Measurements from ENCODE around the gene C16orf74. TPM values are rescaled to one million over a fixed set of nuclear protein-coding genes. Genes with fewer than 3 reads are reported as not detected.

C16orf74 gene
- total and polyA plus RNA-seq, 2 of the 13 experiments (the other 11 are each of a cell fraction or from before 2014, with no cell fraction given), result 0.13 to 0.29 TPM

GRCh38 chr16:85720302-85720637 lies 30.6 kb downstream of the C16orf74 start (continued):
- TF ChIP-seq MXD3 (CRISPR knock-in tag; IDR thresholded peaks at IDR 0.05), result no peak
- no peak for TF ChIP-seq ZEB1 (IDR thresholded peaks at IDR 0.05; ENCODE audit: insufficient replicate concordance, low read depth)
- TF ChIP-seq TAF15 (IDR thresholded peaks at IDR 0.05; ENCODE audit: low read depth, low read length, poor library complexity, severe bottlenecking), result no peak
- peak; percentile 29 for TF ChIP-seq ZNF687 (CRISPR knock-in tag; IDR thresholded peaks at IDR 0.05)
- TF ChIP-seq ZNF121 (CRISPR knock-in tag; IDR thresholded peaks at IDR 0.05), result peak; percentile 98
- TF ChIP-seq HIC2 (CRISPR knock-in tag; IDR thresholded peaks at IDR 0.05; ENCODE audit: low read depth), result peak; percentile 95; the same call in 1 of the 2 replicates
- TF ChIP-seq KAT8 (CRISPR knock-in tag; IDR thresholded peaks at IDR 0.05), result no peak
- no peak for TF ChIP-seq MLLT10 (CRISPR knock-in tag; IDR thresholded peaks at IDR 0.05)
- no peak for TF ChIP-seq ZNF720 (CRISPR knock-in tag; IDR thresholded peaks at IDR 0.05)
- no peak for TF ChIP-seq GATAD1 (CRISPR knock-in tag; IDR thresholded peaks at IDR 0.05)
- no peak for TF ChIP-seq RBM39 (IDR thresholded peaks at IDR 0.05; ENCODE audit: low read depth, low read length, poor library complexity, severe bottlenecking)
- TF ChIP-seq DPF2 (CRISPR knock-in tag; IDR thresholded peaks at IDR 0.05; ENCODE audit: borderline replicate concordance, low read depth), result no peak
- TF ChIP-seq ZSCAN5A (CRISPR knock-in tag; IDR thresholded peaks at IDR 0.05; ENCODE audit: borderline replicate concordance), result no peak
- no peak for TF ChIP-seq HES4 (CRISPR knock-in tag; IDR thresholded peaks at IDR 0.05; ENCODE audit: borderline replicate concordance)
- peak; percentile 96 for TF ChIP-seq ZMYM2 (CRISPR knock-in tag; IDR thresholded peaks at IDR 0.05)
- no peak for TF ChIP-seq WIZ (CRISPR knock-in tag; IDR thresholded peaks at IDR 0.05)
- TF ChIP-seq JDP2 (CRISPR knock-in tag; IDR thresholded peaks at IDR 0.05; ENCODE audit: borderline replicate concordance), result no peak
- TF ChIP-seq ATF3 (CRISPR knock-in tag; IDR thresholded peaks at IDR 0.05), result peak; percentile 16; the same call in 1 of the 2 replicates
- TF ChIP-seq ZBTB33 (CRISPR knock-in tag; IDR thresholded peaks at IDR 0.05), result no peak
- no peak for TF ChIP-seq GATAD2A (CRISPR knock-in tag; IDR thresholded peaks at IDR 0.05)
- no peak for TF ChIP-seq KDM3A (CRISPR knock-in tag; IDR thresholded peaks at IDR 0.05; ENCODE audit: low read depth)
- TF ChIP-seq TP53 (CRISPR knock-in tag; conservative IDR thresholded peaks at IDR 0.05), result no peak
